Naive B cell (primary cell): ENCODE results near the gene APOA5. TPM values are rescaled to one million over a fixed set of nuclear protein-coding genes. Genes with fewer than 3 reads are reported as not detected.

ENCODE experiments used
- ATAC-seq, 2 donors: fragments of 150-1000 bp; cut with Tn5 transposase; 2 replicates each; pipeline ENCODE4 v1.10.0; 2021; ENCODE audit warnings: low read depth in 2 of 2, mild to moderate bottlenecking in 2 of 2, moderate library complexity in 2 of 2
- DNase-seq: peaks from one replicate; pipeline ENCODE4 v3.0.0; 2022
- H3K27ac Mint-ChIP-seq, 6 donors: one replicate each; pipeline ENCODE4 v1.8.0; 2020 to 2022; ENCODE audit warnings: mild to moderate bottlenecking in 6 of 6, mixed read lengths in 6 of 6, moderate library complexity in 5 of 6, inconsistent platforms in 2 of 6
- H3K27me3 Mint-ChIP-seq, 3 donors: one replicate each; pipeline ENCODE4 v1.8.0; 2021 to 2022; ENCODE audit warnings: mixed read lengths in 3 of 3, mild to moderate bottlenecking in 1 of 3
- H3K36me3 Mint-ChIP-seq, 2 donors: one replicate each; pipeline ENCODE4 v1.8.0; 2020 to 2022; ENCODE audit warnings: mixed read lengths in 2 of 2, inconsistent platforms in 1 of 2, mild to moderate bottlenecking in 1 of 2
- H3K4me1 Mint-ChIP-seq, 3 donors: one replicate each; pipeline ENCODE4 v1.8.0; 2020 to 2022; ENCODE audit warnings: mixed read lengths in 3 of 3, inconsistent platforms in 1 of 3, mild to moderate bottlenecking in 1 of 3, moderate library complexity in 1 of 3
- H3K4me3 Mint-ChIP-seq, 8 donors: one replicate each; pipeline ENCODE4 v1.8.0; 2020 to 2022; ENCODE audit warnings: mild to moderate bottlenecking in 8 of 8, mixed read lengths in 8 of 8, moderate library complexity in 8 of 8, inconsistent platforms in 2 of 8
- H3K9me3 Mint-ChIP-seq, 7 donors: one replicate each; pipeline ENCODE4 v1.8.0; 2020 to 2022; ENCODE audit warnings: mixed read lengths in 7 of 7, mild to moderate bottlenecking in 5 of 7, inconsistent platforms in 2 of 7, moderate library complexity in 1 of 7
- polyA plus RNA-seq, 6 donors: library from polyadenylated mRNA; unstranded; fragments of 300-500 nt; fragmentation: Illumina TruSeq; gene quantifications; one replicate each; pipeline ENCODE4 v1.2.3, GENCODE V29; 2021; ENCODE audit warnings: low read depth in 6 of 6

APOA5 gene
- polyA plus RNA-seq, 6 donors from 2014 or later, result not detected

GRCh38 chr11:116833491-116833815, 41.8 kb upstream of the APOA5 start:
- no peaks in the 10 kb centered on the region for H3K9me3 Mint-ChIP-seq
- no peak overlapping the region for H3K4me3 Mint-ChIP-seq

GRCh38 chr11:116832350-116833290, 40.9 kb upstream of the APOA5 start:
- no peaks in the 10 kb centered on the region for H3K36me3 Mint-ChIP-seq
- H3K4me1 Mint-ChIP-seq, result peaks cover 13 to 17% (median 13%) of the 10 kb centered on the region in 3 donors
- no peaks in the 10 kb centered on the region for H3K9me3 Mint-ChIP-seq
- H3K4me3 Mint-ChIP-seq, result no peak overlapping the region
- no peak overlapping the region for H3K27ac Mint-ChIP-seq
- DNase-seq (no peak), ATAC-seq (no peak)
- H3K27me3 Mint-ChIP-seq, result peaks cover 0 to 11% (median 10%) of the 10 kb centered on the region in 3 donors

More at GRCh38 chr11:116833491-116833815, 41.8 kb upstream of the APOA5 start:
- no peaks in the 10 kb centered on the region for H3K36me3 Mint-ChIP-seq
- no peak for DNase-seq
- peaks cover 0 to 11% (median 10%) of the 10 kb centered on the region in 3 donors for H3K27me3 Mint-ChIP-seq
- peak overlapping the region in 1 of 6 donors; percentile 58 for H3K27ac Mint-ChIP-seq
- ATAC-seq, result no peak
- H3K4me1 Mint-ChIP-seq, result peaks cover 13 to 17% (median 13%) of the 10 kb centered on the region in 3 donors

- Mint-ChIP-seq H3K36me3 (no peaks in the 10 kb centered on the region), H3K9me3 (no peaks in the 10 kb centered on the region), H3K4me1 (peaks cover 13 to 17% (median 13%) of the 10 kb centered on the region in 3 donors), H3K4me3 (no peak overlapping the region), H3K27me3 (peaks cover 0 to 11% (median 10%) of the 10 kb centered on the region in 3 donors), H3K27ac (no peak overlapping the region)
- DNase-seq, result no peak
- ATAC-seq, result no peak
Measured at GRCh38 chr11:116831790-116832349, 40.2 kb upstream of the APOA5 start.

GRCh38 chr11:116830184-116830912, 38.7 kb upstream of the APOA5 start:
- no peaks in the 10 kb centered on the region for H3K36me3 Mint-ChIP-seq
- no peak for DNase-seq
- no peak overlapping the region for H3K4me3 Mint-ChIP-seq
- peaks cover 8 to 9% (median 8%) of the 10 kb centered on the region in 3 donors for H3K4me1 Mint-ChIP-seq
- no peak for ATAC-seq
- H3K27me3 Mint-ChIP-seq, result peaks cover 0 to 11% (median 10%) of the 10 kb centered on the region in 3 donors
- no peak overlapping the region for H3K27ac Mint-ChIP-seq
- H3K9me3 Mint-ChIP-seq, result no peaks in the 10 kb centered on the region

GRCh38 chr11:116829525-116830183, 38.0 kb upstream of the APOA5 start, which contains the start of gene APOC3:
Gene APOC3, plus strand, starts transcription at chr11:116829907. Its CDS starts 676 bp downstream, at chr11:116830583.
- Mint-ChIP-seq H3K4me3 (no peak within 1 kb of the TSS), H3K27ac (no peak within 1 kb of the TSS), H3K9me3 (no peaks in the 10 kb centered on the region), H3K36me3 (no peaks in the 10 kb centered on the region), H3K4me1 (peaks cover under 1 to 2% (median under 1%) of the 10 kb centered on the region in 3 donors), H3K27me3 (peaks cover 0 to 10% (median 6%) of the 10 kb centered on the region in 3 donors)
- ATAC-seq (no peak), DNase-seq (no peak)

- Mint-ChIP-seq H3K4me3 (no peak overlapping the region), H3K9me3 (no peaks in the 10 kb centered on the region)
Measured at GRCh38 chr11:116828632-116829524, 37.2 kb upstream of the APOA5 start.

GRCh38 chr11:116827461-116827860, 35.8 kb upstream of the APOA5 start:
- H3K27ac Mint-ChIP-seq, result no peak overlapping the region
- H3K36me3 Mint-ChIP-seq, result no peaks in the 10 kb centered on the region
- no peaks in the 10 kb centered on the region for H3K9me3 Mint-ChIP-seq
- peaks cover 0 to 10% (median 0%) of the 10 kb centered on the region in 3 donors for H3K27me3 Mint-ChIP-seq
- ATAC-seq (no peak), DNase-seq (no peak)
- no peak overlapping the region for H3K4me3 Mint-ChIP-seq
- H3K4me1 Mint-ChIP-seq, result no peaks in the 10 kb centered on the region

More at GRCh38 chr11:116828632-116829524, 37.2 kb upstream of the APOA5 start:
- ATAC-seq (no peak), DNase-seq (no peak)
- no peaks in the 10 kb centered on the region for H3K36me3 Mint-ChIP-seq
- no peak overlapping the region for H3K27ac Mint-ChIP-seq
- peaks cover 0 to 10% (median 5%) of the 10 kb centered on the region in 3 donors for H3K27me3 Mint-ChIP-seq
- no peaks in the 10 kb centered on the region for H3K4me1 Mint-ChIP-seq

GRCh38 chr11:116826751-116827431, 35.2 kb upstream of the APOA5 start:
- Mint-ChIP-seq H3K27ac (peak overlapping the region in 1 of 6 donors; percentile 22), H3K9me3 (no peaks in the 10 kb centered on the region), H3K36me3 (no peaks in the 10 kb centered on the region), H3K4me3 (no peak overlapping the region), H3K27me3 (peaks cover 0 to 10% (median 0%) of the 10 kb centered on the region in 3 donors), H3K4me1 (no peaks in the 10 kb centered on the region)
- DNase-seq (no peak), ATAC-seq (no peak)

- no peaks in the 10 kb centered on the region for H3K4me1 Mint-ChIP-seq
- peak overlapping the region in 1 of 6 donors; percentile 22 for H3K27ac Mint-ChIP-seq
- H3K27me3 Mint-ChIP-seq, result peaks cover 0 to 5% (median 4%) of the 10 kb centered on the region in 3 donors
- no peaks in the 10 kb centered on the region for H3K9me3 Mint-ChIP-seq
- H3K4me3 Mint-ChIP-seq, result no peak overlapping the region
- ATAC-seq, result no peak
- H3K36me3 Mint-ChIP-seq, result no peaks in the 10 kb centered on the region
- no peak for DNase-seq
Measured at GRCh38 chr11:116825854-116826750, 34.4 kb upstream of the APOA5 start.

GRCh38 chr11:116825434-116825833, 33.8 kb upstream of the APOA5 start:
- Mint-ChIP-seq H3K9me3 (no peaks in the 10 kb centered on the region), H3K36me3 (no peaks in the 10 kb centered on the region), H3K27ac (no peak overlapping the region), H3K4me1 (no peaks in the 10 kb centered on the region), H3K27me3 (peaks cover 0 to 4% (median 0%) of the 10 kb centered on the region in 3 donors), H3K4me3 (no peak overlapping the region)
- DNase-seq (no peak), ATAC-seq (no peak)
